ENCODE measurements around the gene NAA80. TPM values are rescaled to one million over a fixed set of nuclear protein-coding genes. Genes with fewer than 3 reads are reported as not detected.

The NAA80 gene
- total and polyA plus RNA-seq, 2 of the 13 experiments (the other 11 are each of a cell fraction or from before 2014, with no cell fraction given), result 3.4 to 8.7 TPM

DNA sequence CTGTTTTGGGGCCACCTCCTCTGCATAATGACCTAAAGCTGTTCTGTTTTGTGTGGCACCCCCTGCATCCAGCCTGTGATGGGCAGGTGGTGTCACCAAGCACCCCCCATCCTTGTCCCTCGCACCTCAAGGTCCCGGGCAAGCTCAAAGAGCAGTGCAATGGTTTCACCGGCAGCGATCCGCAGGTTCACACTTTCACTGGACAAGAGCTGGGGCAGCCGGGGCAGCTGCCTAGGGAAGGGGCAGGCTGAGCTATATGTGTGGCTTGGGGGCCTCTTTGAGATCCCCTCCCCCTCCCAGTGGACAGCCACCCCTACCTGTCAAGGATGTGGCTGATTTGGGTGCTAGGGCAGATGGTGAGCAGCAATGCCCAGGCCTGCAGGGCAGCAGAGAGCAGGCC lies 10.1 kb downstream of the NAA80 start:
- Histone ChIP-seq H3K9ac (ENCODE audit: insufficient read depth, low read depth, low read length) (no peak overlapping the region), H3K27ac (ENCODE audit: extremely low read length, insufficient read depth, low read length) (no peak overlapping the region), H3K36me3 (replicated peaks in 1 of 2; ENCODE audit: control insufficient read depth in 1 of 2, insufficient read depth in 2 of 2, low read length in 2 of 2) (peaks cover 22 to 40% of the 10 kb centered on the region in 2 experiments), H3K27me3 (ENCODE audit: control insufficient read depth in 1 of 2, insufficient read depth in 2 of 2, low read length in 2 of 2) (no peaks in the 10 kb centered on the region), H3K79me2 (ENCODE audit: insufficient read depth, low read length) (peaks cover 15% of the 10 kb centered on the region), H3K4me1 (ENCODE audit: insufficient read depth, low read length) (peaks cover 28% of the 10 kb centered on the region), H3K4me3 (replicated peaks in 1 of 3; ENCODE audit: insufficient read depth in 1 of 3, low read depth in 2 of 3, low read length in 3 of 3) (no peak overlapping the region), H3K9me3 (ENCODE audit: low read length) (no peaks in the 10 kb centered on the region), H4K20me1 (ENCODE audit: insufficient read depth, low read length) (no peaks in the 10 kb centered on the region), H2AFZ (ENCODE audit: low read length) (no peak overlapping the region), H3K4me2 (ENCODE audit: low read depth, low read length) (no peak overlapping the region)
- ChIA-PET CTCF (ENCODE audit: low intra/inter-chr PET ratio, low total read pairs) (no interaction called here), POLR2A (interaction anchor here (0.8 kb wide), 1 partner anchor 10 kb away, joined by 3 read pairs; the partner anchor contains the start of genes HYAL3 and NAA80)
- DNase-seq (ENCODE audit: low spot score) (no peak), ATAC-seq (no peak), FAIRE-seq (no peak)
- in situ Hi-C loops (cut with HindIII; ENCODE audit: extremely low pct_ligation_motif_present, low pct_unique_long_range_greater_than_20kb), result no loop called here
- intact Hi-C loops (cut with micrococcal nuclease; ENCODE audit: unreplicated experiment), result no loop called here
- WGBS (ENCODE audit: low lambda C conversion rate), result 96% methylated on average over 6 of the region's 6 CpGs
- no TSS peak for BruUV-seq (replicated peaks)
- TF ChIP-seq ZNF30 (CRISPR knock-in tag; IDR thresholded peaks at IDR 0.05) (no peak), GZF1 (CRISPR knock-in tag; IDR thresholded peaks at IDR 0.05) (no peak), DNMT1 (CRISPR knock-in tag; IDR thresholded peaks at IDR 0.05) (no peak), MXD4 (CRISPR knock-in tag; IDR thresholded peaks at IDR 0.05) (no peak), CBX1 (IDR thresholded peaks at IDR 0.05; ENCODE audit: low read depth) (no peak), ZNF720 (CRISPR knock-in tag; IDR thresholded peaks at IDR 0.05) (no peak), NR1H2 (CRISPR knock-in tag; IDR thresholded peaks at IDR 0.05; ENCODE audit: borderline replicate concordance, low read depth) (no peak), NFKBIZ (CRISPR knock-in tag; IDR thresholded peaks at IDR 0.05) (no peak), ZNF607 (CRISPR knock-in tag; IDR thresholded peaks at IDR 0.05; ENCODE audit: borderline replicate concordance) (no peak), CENPT (CRISPR knock-in tag; IDR thresholded peaks at IDR 0.05; ENCODE audit: low read depth) (no peak), ZNF766 (CRISPR knock-in tag; IDR thresholded peaks at IDR 0.05; ENCODE audit: borderline replicate concordance) (no peak), SMARCC2 (IDR thresholded peaks at IDR 0.05) (no peak)
- TF ChIP-seq, protein P1, sequence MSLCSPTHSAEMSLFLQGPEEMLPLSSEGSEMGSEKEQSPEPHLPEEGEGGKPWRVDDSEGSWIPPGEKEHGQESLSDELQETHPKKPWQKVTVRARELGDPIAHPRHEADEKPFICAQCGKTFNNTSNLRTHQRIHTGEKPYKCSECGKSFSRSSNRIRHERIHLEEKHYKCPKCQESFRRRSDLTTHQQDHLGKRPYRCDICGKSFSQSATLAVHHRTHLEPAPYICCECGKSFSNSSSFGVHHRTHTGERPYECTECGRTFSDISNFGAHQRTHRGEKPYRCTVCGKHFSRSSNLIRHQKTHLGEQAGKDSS (CRISPR knock-in tag; IDR thresholded peaks at IDR 0.05; ENCODE audit: borderline replicate concordance, low read depth), result no peak
- TF ChIP-seq, protein P2, sequence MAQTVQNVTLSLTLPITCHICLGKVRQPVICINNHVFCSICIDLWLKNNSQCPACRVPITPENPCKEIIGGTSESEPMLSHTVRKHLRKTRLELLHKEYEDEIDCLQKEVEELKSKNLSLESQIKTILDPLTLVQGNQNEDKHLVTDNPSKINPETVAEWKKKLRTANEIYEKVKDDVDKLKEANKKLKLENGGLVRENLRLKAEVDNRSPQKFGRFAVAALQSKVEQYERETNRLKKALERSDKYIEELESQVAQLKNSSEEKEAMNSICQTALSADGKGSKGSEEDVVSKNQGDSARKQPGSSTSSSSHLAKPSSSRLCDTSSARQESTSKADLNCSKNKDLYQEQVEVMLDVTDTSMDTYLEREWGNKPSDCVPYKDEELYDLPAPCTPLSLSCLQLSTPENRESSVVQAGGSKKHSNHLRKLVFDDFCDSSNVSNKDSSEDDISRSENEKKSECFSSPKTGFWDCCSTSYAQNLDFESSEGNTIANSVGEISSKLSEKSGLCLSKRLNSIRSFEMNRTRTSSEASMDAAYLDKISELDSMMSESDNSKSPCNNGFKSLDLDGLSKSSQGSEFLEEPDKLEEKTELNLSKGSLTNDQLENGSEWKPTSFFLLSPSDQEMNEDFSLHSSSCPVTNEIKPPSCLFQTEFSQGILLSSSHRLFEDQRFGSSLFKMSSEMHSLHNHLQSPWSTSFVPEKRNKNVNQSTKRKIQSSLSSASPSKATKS (CRISPR knock-in tag; IDR thresholded peaks at IDR 0.05), result no peak
